GM23338 (cell line): ENCODE data around the gene NPDC1. TPM values are rescaled to one million over a fixed set of nuclear protein-coding genes. Genes with fewer than 3 reads are reported as not detected.

Source experiments
- ATAC-seq: fragments of 200-7000 bp; cut with Tn5 transposase; 3 replicates; pipeline ENCODE4 v1.9.1; 2020
- DNase-seq: peaks from one replicate; pipeline ENCODE4 v3.0.0-alpha.2; 2015; ENCODE audit warnings: low spot score
- H2AFZ ChIP-seq: fragments of 200-600 bp; sonication (generic); 2 replicates; pipeline ENCODE4 v1.8.0; 2016; ENCODE audit warnings: antibody characterized with exemption, mild to moderate bottlenecking, moderate library complexity
- H3F3A ChIP-seq: fragments of 200-600 bp; sonication (generic); replicated peaks from 2 replicates; pipeline ENCODE4 v1.8.0; 2017; ENCODE audit warnings: antibody characterized with exemption, mixed run types, low read depth
- H3K27ac ChIP-seq: fragments of 200-600 bp; sonication (generic); 2 replicates; pipeline ENCODE4 v1.6.1; 2016; ENCODE audit warnings: low read depth
- H3K27me3 ChIP-seq: fragments of 200-600 bp; sonication (generic); 2 replicates; pipeline ENCODE4 v1.8.0; 2016; ENCODE audit warnings: mild to moderate bottlenecking, mixed run types, moderate library complexity; ENCODE audit not compliant: insufficient read depth
- H3K36me3 ChIP-seq: fragments of 200-600 bp; sonication (generic); 2 replicates; pipeline ENCODE4 v1.8.0; 2016; ENCODE audit warnings: mild to moderate bottlenecking; ENCODE audit not compliant: insufficient read depth
- H3K4me1 ChIP-seq: fragments of 200-600 bp; sonication (generic); 2 replicates; pipeline ENCODE4 v1.8.0; 2016; ENCODE audit warnings: mild to moderate bottlenecking, moderate library complexity; ENCODE audit not compliant: insufficient read depth
- H3K4me2 ChIP-seq: fragments of 200-600 bp; sonication (generic); 2 replicates; pipeline ENCODE4 v1.7.1; 2017; ENCODE audit warnings: mixed run types
- H3K4me3 ChIP-seq: fragments of 200-600 bp; sonication (generic); 2 replicates; pipeline ENCODE4 v1.6.1; 2016; ENCODE audit warnings: mixed run types
- H3K79me2 ChIP-seq: fragments of 200-600 bp; sonication (generic); replicated peaks from 2 replicates; pipeline ENCODE4 v1.8.0; 2017; ENCODE audit warnings: mild to moderate bottlenecking; ENCODE audit not compliant: insufficient read depth
- H3K9me2 ChIP-seq: fragments of 200-600 bp; sonication (generic); 2 replicates; pipeline ENCODE4 v1.8.0; 2017; ENCODE audit not compliant: insufficient read depth
- H4K20me1 ChIP-seq: fragments of 200-600 bp; sonication (generic); replicated peaks from 2 replicates; pipeline ENCODE4 v1.8.0; 2017; ENCODE audit warnings: mild to moderate bottlenecking; ENCODE audit not compliant: insufficient read depth
- H3K27ac Mint-ChIP-seq: 2 replicates; pipeline ENCODE4 v1.8.0; 2020; ENCODE audit warnings: inconsistent platforms, mild to moderate bottlenecking, moderate library complexity, mixed read lengths
- H3K27me3 Mint-ChIP-seq: 3 replicates; pipeline ENCODE4 v1.8.0; 2022; ENCODE audit warnings: low read depth, mild to moderate bottlenecking, moderate library complexity, mixed read lengths, inconsistent platforms; ENCODE audit not compliant: insufficient read depth, poor library complexity
- H3K36me3 Mint-ChIP-seq: 3 replicates; pipeline ENCODE4 v1.8.0; 2021; ENCODE audit warnings: low read depth, mild to moderate bottlenecking, inconsistent platforms, moderate library complexity, mixed read lengths
- H3K4me1 Mint-ChIP-seq: 3 replicates; pipeline ENCODE4 v1.8.0; 2020; ENCODE audit warnings: mild to moderate bottlenecking, inconsistent platforms, mixed read lengths
- H3K4me3 Mint-ChIP-seq: 3 replicates; pipeline ENCODE4 v1.8.0; 2021; ENCODE audit warnings: moderate library complexity, mild to moderate bottlenecking, inconsistent platforms, mixed read lengths
- H3K9me3 Mint-ChIP-seq: 3 replicates; pipeline ENCODE4 v1.8.0; 2020; ENCODE audit warnings: moderate library complexity, mild to moderate bottlenecking, inconsistent platforms, mixed read lengths
- EZH2 ChIP-seq: fragments of 200-600 bp; sonication (generic); IDR thresholded peaks from one replicate; pipeline ENCODE4 v1.8.0; 2017; ENCODE audit warnings: antibody characterized with exemption, mild to moderate bottlenecking, low read depth; ENCODE audit not compliant: unreplicated experiment
- EZH2phosphoT487 ChIP-seq: fragments of 200-600 bp; sonication (generic); IDR thresholded peaks from one replicate; pipeline ENCODE4 v1.8.1; 2018; ENCODE audit warnings: antibody characterized with exemption; ENCODE audit not compliant: unreplicated experiment
- JUNB ChIP-seq: IDR thresholded peaks from one replicate; pipeline ENCODE4 v1.6.1; 2016; ENCODE audit warnings: antibody characterized with exemption; ENCODE audit not compliant: unreplicated experiment
- NANOG ChIP-seq: IDR thresholded peaks from 2 replicates; pipeline ENCODE4 v1.6.1; 2016; ENCODE audit warnings: antibody characterized with exemption, borderline replicate concordance
- POLR2AphosphoS5 ChIP-seq: IDR thresholded peaks from 2 replicates; pipeline ENCODE4 v1.6.1; 2016; ENCODE audit warnings: antibody characterized with exemption, low read depth
- STAT1 ChIP-seq: IDR thresholded peaks from one replicate; pipeline ENCODE4 v1.6.1; 2016; ENCODE audit warnings: antibody characterized with exemption; ENCODE audit not compliant: unreplicated experiment
- ZNF114 ChIP-seq: fragments of 250-450 bp; sonication (Bioruptor Pico); IDR thresholded peaks from 2 replicates; pipeline ENCODE4 v1.5.0; 2020; ENCODE audit warnings: mild to moderate bottlenecking, moderate library complexity
- polyA plus RNA-seq: library from polyadenylated mRNA; unstranded; fragments of >200 nt; fragmentation: Nextera tagmentation; extraction: Ambion mirVana; gene quantifications from 2 replicates; pipeline ENCODE4 v1.2.1, GENCODE V29; 2016
- total RNA-seq: library from RNA; depleted of rRNA; stranded (reverse); fragments of >200 nt; shearing (Covaris generic); gene quantifications from 2 replicates; pipeline ENCODE4 v1.2.3, GENCODE V29; 2014
- TF ChIP-seq, protein P1 (sequence below), 2 experiments: fragments of 200-600 bp in 1 of 2; sonication (generic) in 1 of 2; conservative IDR thresholded peaks; 2 replicates each; pipeline versions ENCODE4 v1.5.1 to v1.6.1; 2016 to 2017; ENCODE audit warnings: antibody characterized with exemption in 2 of 2, low read depth in 2 of 2, mild to moderate bottlenecking in 2 of 2, moderate library complexity in 1 of 2
- TF ChIP-seq, protein P2 (sequence below): IDR thresholded peaks from one replicate; pipeline ENCODE4 v1.6.1; 2018; ENCODE audit warnings: antibody characterized with exemption; ENCODE audit not compliant: unreplicated experiment

Gene NPDC1
- total and polyA plus RNA-seq, 2 experiments from 2014 or later: 34.3 to 35.5 TPM

DNA sequence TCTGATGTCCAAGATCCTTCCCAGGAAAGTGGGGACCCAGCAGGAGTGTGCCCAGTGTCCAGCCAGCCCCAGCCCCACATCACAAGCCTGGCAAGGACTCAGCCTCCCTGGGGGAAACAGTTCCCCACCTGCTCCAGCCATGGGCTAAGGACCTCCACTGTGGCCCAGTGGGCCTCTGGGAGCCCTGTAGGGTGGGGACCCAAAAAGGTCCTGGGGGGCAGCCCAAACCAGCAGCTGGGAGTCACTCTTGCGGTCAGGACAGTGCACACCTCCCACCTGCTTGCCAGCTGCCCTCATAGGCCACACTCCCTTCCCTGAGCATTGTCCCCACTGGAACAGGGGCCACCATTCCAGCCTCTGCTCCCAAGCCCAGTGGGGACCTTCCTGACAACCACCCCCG lies 19.6 kb downstream of the NPDC1 start (continued):
- TF ChIP-seq, protein P1, sequence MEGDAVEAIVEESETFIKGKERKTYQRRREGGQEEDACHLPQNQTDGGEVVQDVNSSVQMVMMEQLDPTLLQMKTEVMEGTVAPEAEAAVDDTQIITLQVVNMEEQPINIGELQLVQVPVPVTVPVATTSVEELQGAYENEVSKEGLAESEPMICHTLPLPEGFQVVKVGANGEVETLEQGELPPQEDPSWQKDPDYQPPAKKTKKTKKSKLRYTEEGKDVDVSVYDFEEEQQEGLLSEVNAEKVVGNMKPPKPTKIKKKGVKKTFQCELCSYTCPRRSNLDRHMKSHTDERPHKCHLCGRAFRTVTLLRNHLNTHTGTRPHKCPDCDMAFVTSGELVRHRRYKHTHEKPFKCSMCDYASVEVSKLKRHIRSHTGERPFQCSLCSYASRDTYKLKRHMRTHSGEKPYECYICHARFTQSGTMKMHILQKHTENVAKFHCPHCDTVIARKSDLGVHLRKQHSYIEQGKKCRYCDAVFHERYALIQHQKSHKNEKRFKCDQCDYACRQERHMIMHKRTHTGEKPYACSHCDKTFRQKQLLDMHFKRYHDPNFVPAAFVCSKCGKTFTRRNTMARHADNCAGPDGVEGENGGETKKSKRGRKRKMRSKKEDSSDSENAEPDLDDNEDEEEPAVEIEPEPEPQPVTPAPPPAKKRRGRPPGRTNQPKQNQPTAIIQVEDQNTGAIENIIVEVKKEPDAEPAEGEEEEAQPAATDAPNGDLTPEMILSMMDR (conservative IDR thresholded peaks at IDR 0.05; ENCODE audit: low read depth in 2 of 2): no peak
- no peak for TF ChIP-seq STAT1
- TF ChIP-seq, protein P2, sequence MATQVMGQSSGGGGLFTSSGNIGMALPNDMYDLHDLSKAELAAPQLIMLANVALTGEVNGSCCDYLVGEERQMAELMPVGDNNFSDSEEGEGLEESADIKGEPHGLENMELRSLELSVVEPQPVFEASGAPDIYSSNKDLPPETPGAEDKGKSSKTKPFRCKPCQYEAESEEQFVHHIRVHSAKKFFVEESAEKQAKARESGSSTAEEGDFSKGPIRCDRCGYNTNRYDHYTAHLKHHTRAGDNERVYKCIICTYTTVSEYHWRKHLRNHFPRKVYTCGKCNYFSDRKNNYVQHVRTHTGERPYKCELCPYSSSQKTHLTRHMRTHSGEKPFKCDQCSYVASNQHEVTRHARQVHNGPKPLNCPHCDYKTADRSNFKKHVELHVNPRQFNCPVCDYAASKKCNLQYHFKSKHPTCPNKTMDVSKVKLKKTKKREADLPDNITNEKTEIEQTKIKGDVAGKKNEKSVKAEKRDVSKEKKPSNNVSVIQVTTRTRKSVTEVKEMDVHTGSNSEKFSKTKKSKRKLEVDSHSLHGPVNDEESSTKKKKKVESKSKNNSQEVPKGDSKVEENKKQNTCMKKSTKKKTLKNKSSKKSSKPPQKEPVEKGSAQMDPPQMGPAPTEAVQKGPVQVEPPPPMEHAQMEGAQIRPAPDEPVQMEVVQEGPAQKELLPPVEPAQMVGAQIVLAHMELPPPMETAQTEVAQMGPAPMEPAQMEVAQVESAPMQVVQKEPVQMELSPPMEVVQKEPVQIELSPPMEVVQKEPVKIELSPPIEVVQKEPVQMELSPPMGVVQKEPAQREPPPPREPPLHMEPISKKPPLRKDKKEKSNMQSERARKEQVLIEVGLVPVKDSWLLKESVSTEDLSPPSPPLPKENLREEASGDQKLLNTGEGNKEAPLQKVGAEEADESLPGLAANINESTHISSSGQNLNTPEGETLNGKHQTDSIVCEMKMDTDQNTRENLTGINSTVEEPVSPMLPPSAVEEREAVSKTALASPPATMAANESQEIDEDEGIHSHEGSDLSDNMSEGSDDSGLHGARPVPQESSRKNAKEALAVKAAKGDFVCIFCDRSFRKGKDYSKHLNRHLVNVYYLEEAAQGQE: no peak

DNA sequence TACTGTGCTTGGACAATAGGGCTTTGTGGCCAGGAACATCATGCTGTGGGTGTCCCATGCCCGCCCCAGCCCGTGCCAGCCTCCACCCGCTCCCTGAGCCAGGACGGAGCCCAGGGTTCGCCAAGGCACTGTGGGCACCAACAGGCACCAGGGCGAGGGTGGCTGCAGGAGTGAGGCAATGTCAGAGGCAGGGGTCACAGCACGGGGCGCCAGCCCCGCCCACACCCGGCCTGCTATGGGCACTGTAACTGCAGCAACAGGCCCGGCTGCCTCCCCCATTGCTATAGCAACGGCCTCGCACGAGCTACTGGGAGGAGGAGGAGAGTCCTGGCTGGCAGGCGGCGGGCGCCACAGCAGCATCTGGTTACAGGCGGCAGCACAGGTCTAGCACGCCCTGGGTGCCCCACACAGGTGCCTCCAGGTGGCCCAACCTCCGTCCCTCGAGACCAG lies 20.4 kb downstream of the NPDC1 start:
- no peak for DNase-seq
- Histone ChIP-seq H3K36me3 (no peaks in the 10 kb centered on the region), H3K4me2 (no peak overlapping the region), H3K27ac (no peak overlapping the region), H3K27me3 (peaks cover 21% of the 10 kb centered on the region), H3K4me3 (no peak overlapping the region), H4K20me1 (no peaks in the 10 kb centered on the region), H3K9me2 (no peaks in the 10 kb centered on the region), H2AFZ (no peak overlapping the region), H3F3A (0 out of 2 replicates have a peak, but pooled peaks cover 6% of the 10 kb centered on the region), H3K79me2 (no peaks in the 10 kb centered on the region), H3K4me1 (peaks cover 7% of the 10 kb centered on the region; the same call in 1 of the 2 replicates)
- no peak for ATAC-seq
- H3K4me1 Mint-ChIP-seq: no peaks in the 10 kb centered on the region; the same call in 2 of the 3 replicates
- no peak overlapping the region for H3K27ac Mint-ChIP-seq
- no peaks in the 10 kb centered on the region for H3K36me3 Mint-ChIP-seq
- TF ChIP-seq, protein P2: no peak
- TF ChIP-seq NANOG (no peak), EZH2phosphoT487 (no peak), ZNF114 (CRISPR knock-in tag) (no peak), POLR2AphosphoS5 (no peak), EZH2 (no peak), STAT1 (no peak), JUNB (no peak)
- TF ChIP-seq, protein P1 (conservative IDR thresholded peaks at IDR 0.05; ENCODE audit: low read depth in 2 of 2): no peak
- H3K27me3 Mint-ChIP-seq: peaks cover 26% of the 10 kb centered on the region
- H3K4me3 Mint-ChIP-seq: no peak overlapping the region
- H3K9me3 Mint-ChIP-seq: no peaks in the 10 kb centered on the region
